Amniotic epithelial cell (primary cell): ENCODE data around the gene NARF.
A peak's percentile ranks its signal among the peaks of the same experiment; 100 is the strongest.
"Not testable (repeated sequence)": the region's sequence is repeated elsewhere in the genome, so short reads cannot be mapped to it uniquely, and the experiment has no call there.

Experiments used
- DNase-seq: peaks from one replicate; pipeline ENCODE4 v3.0.0-alpha.2; 2010; ENCODE audit warnings: low read depth

Gene NARF

GRCh38 chr17:82458179-82458884 lies at the start of gene NARF:
NARF (plus strand) TSS chr17:82458741; CDS start chr17:82458804, 63 bp downstream.
- DNase-seq: peak; percentile 97

- no peak for DNase-seq
Measured at GRCh38 chr17:82408938-82409318, 49.6 kb upstream of the NARF start.

- DNase-seq: no peak
Measured at GRCh38 chr17:82410014-82410716, 48.4 kb upstream of the NARF start.

GRCh38 chr17:82411396-82412053 lies 47.0 kb upstream of the NARF start:
- DNase-seq: no peak

- not testable (repeated sequence) for DNase-seq
Measured at GRCh38 chr17:82412081-82412480, 46.5 kb upstream of the NARF start.

GRCh38 chr17:82412535-82413520 lies 45.7 kb upstream of the NARF start:
- no peak for DNase-seq

GRCh38 chr17:82414548-82415281 lies 43.8 kb upstream of the NARF start:
- DNase-seq: peak; percentile 52

- no peak for DNase-seq
Measured at GRCh38 chr17:82415336-82415735, 43.2 kb upstream of the NARF start.

GRCh38 chr17:82415786-82416185 lies 42.8 kb upstream of the NARF start:
- DNase-seq: no peak

- DNase-seq: no peak
Measured at GRCh38 chr17:82416264-82416663, 42.3 kb upstream of the NARF start.

- DNase-seq: no peak
Measured at GRCh38 chr17:82416771-82417170, 41.8 kb upstream of the NARF start.

GRCh38 chr17:82418001-82418986 lies 40.2 kb upstream of the NARF start, which contains the start of the genes HEXD and OGFOD3:
HEXD (plus strand) TSS chr17:82418347; CDS start chr17:82419800, 1,453 bp downstream.
OGFOD3 (minus strand) TSS chr17:82418586; CDS start chr17:82418485, 101 bp downstream.
- peak; percentile 66 for DNase-seq

- DNase-seq: no peak
Measured at GRCh38 chr17:82419540-82419939, 39.0 kb upstream of the NARF start.

- DNase-seq: peak; percentile 45
Measured at GRCh38 chr17:82424001-82424862, 34.3 kb upstream of the NARF start.

GRCh38 chr17:82424863-82425159 lies 33.7 kb upstream of the NARF start:
- no peak for DNase-seq

- DNase-seq: no peak
Measured at GRCh38 chr17:82428546-82428945, 30.0 kb upstream of the NARF start.

GRCh38 chr17:82429824-82430223 lies 28.7 kb upstream of the NARF start:
- DNase-seq: no peak

- DNase-seq: no peak
Measured at GRCh38 chr17:82432017-82432416, 26.5 kb upstream of the NARF start.
